Breast epithelium (tissue), 3 donors: ENCODE measurements around the gene ARHGEF17.

Experiments used
- CTCF ChIP-seq, 3 donors: fragments of 450-650 bp; IDR thresholded peaks; one replicate each; pipeline ENCODE4 v1.5.1; 2016 to 2017; ENCODE audit warnings: antibody characterized with exemption in 3 of 3, mild to moderate bottlenecking in 3 of 3, moderate library complexity in 3 of 3
- POLR2A ChIP-seq: fragments of 450-650 bp; IDR thresholded peaks from one replicate; pipeline ENCODE4 v1.6.1; 2016; ENCODE audit warnings: antibody characterized with exemption, mild to moderate bottlenecking, moderate library complexity

GRCh38 chr11:73389916-73390315 lies 81.8 kb downstream of the ARHGEF17 start:
- TF ChIP-seq CTCF (IDR thresholded peaks at IDR 0.05) (no peak), POLR2A (no peak)
